GM23338 (cell line): Measurements from ENCODE around the gene LSM14B. TPM values are rescaled to one million over a fixed set of nuclear protein-coding genes. Genes with fewer than 3 reads are reported as not detected.

Experiments
- ATAC-seq: fragments of 200-7000 bp; cut with Tn5 transposase; 3 replicates; pipeline ENCODE4 v1.9.1; 2020
- DNase-seq: peaks from one replicate; pipeline ENCODE4 v3.0.0-alpha.2; 2015; ENCODE audit warnings: low spot score
- H2AFZ ChIP-seq: fragments of 200-600 bp; sonication (generic); 2 replicates; pipeline ENCODE4 v1.8.0; 2016; ENCODE audit warnings: antibody characterized with exemption, mild to moderate bottlenecking, moderate library complexity
- H3F3A ChIP-seq: fragments of 200-600 bp; sonication (generic); replicated peaks from 2 replicates; pipeline ENCODE4 v1.8.0; 2017; ENCODE audit warnings: antibody characterized with exemption, mixed run types, low read depth
- H3K27ac ChIP-seq: fragments of 200-600 bp; sonication (generic); 2 replicates; pipeline ENCODE4 v1.6.1; 2016; ENCODE audit warnings: low read depth
- H3K27me3 ChIP-seq: fragments of 200-600 bp; sonication (generic); 2 replicates; pipeline ENCODE4 v1.8.0; 2016; ENCODE audit warnings: mild to moderate bottlenecking, mixed run types, moderate library complexity; ENCODE audit not compliant: insufficient read depth
- H3K36me3 ChIP-seq: fragments of 200-600 bp; sonication (generic); 2 replicates; pipeline ENCODE4 v1.8.0; 2016; ENCODE audit warnings: mild to moderate bottlenecking; ENCODE audit not compliant: insufficient read depth
- H3K4me1 ChIP-seq: fragments of 200-600 bp; sonication (generic); 2 replicates; pipeline ENCODE4 v1.8.0; 2016; ENCODE audit warnings: mild to moderate bottlenecking, moderate library complexity; ENCODE audit not compliant: insufficient read depth
- H3K4me2 ChIP-seq: fragments of 200-600 bp; sonication (generic); 2 replicates; pipeline ENCODE4 v1.7.1; 2017; ENCODE audit warnings: mixed run types
- H3K4me3 ChIP-seq: fragments of 200-600 bp; sonication (generic); 2 replicates; pipeline ENCODE4 v1.6.1; 2016; ENCODE audit warnings: mixed run types
- H3K79me2 ChIP-seq: fragments of 200-600 bp; sonication (generic); replicated peaks from 2 replicates; pipeline ENCODE4 v1.8.0; 2017; ENCODE audit warnings: mild to moderate bottlenecking; ENCODE audit not compliant: insufficient read depth
- H3K9me2 ChIP-seq: fragments of 200-600 bp; sonication (generic); 2 replicates; pipeline ENCODE4 v1.8.0; 2017; ENCODE audit not compliant: insufficient read depth
- H4K20me1 ChIP-seq: fragments of 200-600 bp; sonication (generic); replicated peaks from 2 replicates; pipeline ENCODE4 v1.8.0; 2017; ENCODE audit warnings: mild to moderate bottlenecking; ENCODE audit not compliant: insufficient read depth
- H3K27ac Mint-ChIP-seq: 2 replicates; pipeline ENCODE4 v1.8.0; 2020; ENCODE audit warnings: inconsistent platforms, mild to moderate bottlenecking, moderate library complexity, mixed read lengths
- H3K27me3 Mint-ChIP-seq: 3 replicates; pipeline ENCODE4 v1.8.0; 2022; ENCODE audit warnings: low read depth, mild to moderate bottlenecking, moderate library complexity, mixed read lengths, inconsistent platforms; ENCODE audit not compliant: insufficient read depth, poor library complexity
- H3K36me3 Mint-ChIP-seq: 3 replicates; pipeline ENCODE4 v1.8.0; 2021; ENCODE audit warnings: low read depth, mild to moderate bottlenecking, inconsistent platforms, moderate library complexity, mixed read lengths
- H3K4me1 Mint-ChIP-seq: 3 replicates; pipeline ENCODE4 v1.8.0; 2020; ENCODE audit warnings: mild to moderate bottlenecking, inconsistent platforms, mixed read lengths
- H3K4me3 Mint-ChIP-seq: 3 replicates; pipeline ENCODE4 v1.8.0; 2021; ENCODE audit warnings: moderate library complexity, mild to moderate bottlenecking, inconsistent platforms, mixed read lengths
- H3K9me3 Mint-ChIP-seq: 3 replicates; pipeline ENCODE4 v1.8.0; 2020; ENCODE audit warnings: moderate library complexity, mild to moderate bottlenecking, inconsistent platforms, mixed read lengths
- STAT1 ChIP-seq: IDR thresholded peaks from one replicate; pipeline ENCODE4 v1.6.1; 2016; ENCODE audit warnings: antibody characterized with exemption; ENCODE audit not compliant: unreplicated experiment
- ZNF114 ChIP-seq: fragments of 250-450 bp; sonication (Bioruptor Pico); IDR thresholded peaks from 2 replicates; pipeline ENCODE4 v1.5.0; 2020; ENCODE audit warnings: mild to moderate bottlenecking, moderate library complexity
- polyA plus RNA-seq: library from polyadenylated mRNA; unstranded; fragments of >200 nt; fragmentation: Nextera tagmentation; extraction: Ambion mirVana; gene quantifications from 2 replicates; pipeline ENCODE4 v1.2.1, GENCODE V29; 2016
- total RNA-seq: library from RNA; depleted of rRNA; stranded (reverse); fragments of >200 nt; shearing (Covaris generic); gene quantifications from 2 replicates; pipeline ENCODE4 v1.2.3, GENCODE V29; 2014
- TF ChIP-seq, protein P1 (sequence below), 2 experiments: fragments of 200-600 bp in 1 of 2; sonication (generic) in 1 of 2; conservative IDR thresholded peaks; 2 replicates each; pipeline versions ENCODE4 v1.5.1 to v1.6.1; 2016 to 2017; ENCODE audit warnings: antibody characterized with exemption in 2 of 2, low read depth in 2 of 2, mild to moderate bottlenecking in 2 of 2, moderate library complexity in 1 of 2
- TF ChIP-seq, protein P2 (sequence below): IDR thresholded peaks from 2 replicates; pipeline ENCODE4 v1.6.1; 2016; ENCODE audit warnings: antibody characterized with exemption
- TF ChIP-seq, protein P3 (sequence below): IDR thresholded peaks from one replicate; pipeline ENCODE4 v1.6.1; 2018; ENCODE audit warnings: antibody characterized with exemption; ENCODE audit not compliant: unreplicated experiment
- TF ChIP-seq, protein P4 (sequence below): fragments of 250-450 bp; sonication (Bioruptor Pico); IDR thresholded peaks from 2 replicates; pipeline ENCODE4 v1.5.0; 2020; ENCODE audit warnings: mild to moderate bottlenecking, moderate library complexity

LSM14B gene
- total and polyA plus RNA-seq, 2 experiments from 2014 or later: 9.6 to 55.7 TPM

DNA sequence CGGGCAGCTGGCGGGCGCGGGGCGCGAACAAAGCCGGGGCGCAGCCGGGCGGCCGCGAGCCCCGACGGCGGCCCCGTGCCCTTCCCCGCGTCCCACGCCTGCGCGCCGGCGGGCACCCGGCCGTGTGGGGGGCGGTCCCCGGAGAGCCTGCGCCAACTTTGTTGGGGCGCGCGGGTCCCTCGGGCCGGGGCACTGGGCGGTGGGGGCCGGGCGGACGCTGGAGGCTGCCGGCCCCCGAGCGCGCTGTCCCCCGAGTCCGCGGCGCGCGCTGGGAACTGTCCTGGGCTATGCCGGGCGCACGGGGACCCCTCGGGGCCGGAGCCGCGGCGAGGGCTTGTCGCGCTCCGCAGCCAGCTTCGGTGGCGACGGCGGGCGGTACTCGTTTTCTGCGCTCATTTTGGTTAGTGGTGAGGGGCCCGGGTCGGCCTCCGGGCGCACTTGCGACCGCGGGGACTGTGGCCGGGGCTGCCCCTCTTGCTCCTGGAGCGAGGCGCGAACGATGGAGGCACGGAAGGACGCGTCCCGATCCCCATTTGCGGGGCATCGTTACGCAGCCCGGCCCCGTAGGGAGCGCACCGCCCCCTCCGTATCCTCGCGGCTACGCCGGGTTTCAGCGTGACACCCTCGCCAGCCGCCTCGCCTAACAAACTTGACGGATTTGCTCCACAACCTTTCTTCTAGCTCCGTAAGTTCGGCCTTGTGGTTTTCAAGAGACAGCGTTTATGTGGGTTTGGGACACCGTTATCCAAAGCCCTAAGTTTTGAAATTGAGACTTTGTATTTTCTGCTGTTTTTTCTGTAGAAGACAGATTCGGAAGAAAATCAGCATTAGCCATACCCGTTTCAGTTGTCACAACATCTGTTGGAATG is 21.9 kb downstream of the LSM14B start (continued):
- TF ChIP-seq, protein P1, sequence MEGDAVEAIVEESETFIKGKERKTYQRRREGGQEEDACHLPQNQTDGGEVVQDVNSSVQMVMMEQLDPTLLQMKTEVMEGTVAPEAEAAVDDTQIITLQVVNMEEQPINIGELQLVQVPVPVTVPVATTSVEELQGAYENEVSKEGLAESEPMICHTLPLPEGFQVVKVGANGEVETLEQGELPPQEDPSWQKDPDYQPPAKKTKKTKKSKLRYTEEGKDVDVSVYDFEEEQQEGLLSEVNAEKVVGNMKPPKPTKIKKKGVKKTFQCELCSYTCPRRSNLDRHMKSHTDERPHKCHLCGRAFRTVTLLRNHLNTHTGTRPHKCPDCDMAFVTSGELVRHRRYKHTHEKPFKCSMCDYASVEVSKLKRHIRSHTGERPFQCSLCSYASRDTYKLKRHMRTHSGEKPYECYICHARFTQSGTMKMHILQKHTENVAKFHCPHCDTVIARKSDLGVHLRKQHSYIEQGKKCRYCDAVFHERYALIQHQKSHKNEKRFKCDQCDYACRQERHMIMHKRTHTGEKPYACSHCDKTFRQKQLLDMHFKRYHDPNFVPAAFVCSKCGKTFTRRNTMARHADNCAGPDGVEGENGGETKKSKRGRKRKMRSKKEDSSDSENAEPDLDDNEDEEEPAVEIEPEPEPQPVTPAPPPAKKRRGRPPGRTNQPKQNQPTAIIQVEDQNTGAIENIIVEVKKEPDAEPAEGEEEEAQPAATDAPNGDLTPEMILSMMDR (conservative IDR thresholded peaks at IDR 0.05; ENCODE audit: low read depth in 2 of 2): no peak
- TF ChIP-seq, protein P2, sequence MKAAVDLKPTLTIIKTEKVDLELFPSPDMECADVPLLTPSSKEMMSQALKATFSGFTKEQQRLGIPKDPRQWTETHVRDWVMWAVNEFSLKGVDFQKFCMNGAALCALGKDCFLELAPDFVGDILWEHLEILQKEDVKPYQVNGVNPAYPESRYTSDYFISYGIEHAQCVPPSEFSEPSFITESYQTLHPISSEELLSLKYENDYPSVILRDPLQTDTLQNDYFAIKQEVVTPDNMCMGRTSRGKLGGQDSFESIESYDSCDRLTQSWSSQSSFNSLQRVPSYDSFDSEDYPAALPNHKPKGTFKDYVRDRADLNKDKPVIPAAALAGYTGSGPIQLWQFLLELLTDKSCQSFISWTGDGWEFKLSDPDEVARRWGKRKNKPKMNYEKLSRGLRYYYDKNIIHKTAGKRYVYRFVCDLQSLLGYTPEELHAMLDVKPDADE: no peak
- TF ChIP-seq, protein P3, sequence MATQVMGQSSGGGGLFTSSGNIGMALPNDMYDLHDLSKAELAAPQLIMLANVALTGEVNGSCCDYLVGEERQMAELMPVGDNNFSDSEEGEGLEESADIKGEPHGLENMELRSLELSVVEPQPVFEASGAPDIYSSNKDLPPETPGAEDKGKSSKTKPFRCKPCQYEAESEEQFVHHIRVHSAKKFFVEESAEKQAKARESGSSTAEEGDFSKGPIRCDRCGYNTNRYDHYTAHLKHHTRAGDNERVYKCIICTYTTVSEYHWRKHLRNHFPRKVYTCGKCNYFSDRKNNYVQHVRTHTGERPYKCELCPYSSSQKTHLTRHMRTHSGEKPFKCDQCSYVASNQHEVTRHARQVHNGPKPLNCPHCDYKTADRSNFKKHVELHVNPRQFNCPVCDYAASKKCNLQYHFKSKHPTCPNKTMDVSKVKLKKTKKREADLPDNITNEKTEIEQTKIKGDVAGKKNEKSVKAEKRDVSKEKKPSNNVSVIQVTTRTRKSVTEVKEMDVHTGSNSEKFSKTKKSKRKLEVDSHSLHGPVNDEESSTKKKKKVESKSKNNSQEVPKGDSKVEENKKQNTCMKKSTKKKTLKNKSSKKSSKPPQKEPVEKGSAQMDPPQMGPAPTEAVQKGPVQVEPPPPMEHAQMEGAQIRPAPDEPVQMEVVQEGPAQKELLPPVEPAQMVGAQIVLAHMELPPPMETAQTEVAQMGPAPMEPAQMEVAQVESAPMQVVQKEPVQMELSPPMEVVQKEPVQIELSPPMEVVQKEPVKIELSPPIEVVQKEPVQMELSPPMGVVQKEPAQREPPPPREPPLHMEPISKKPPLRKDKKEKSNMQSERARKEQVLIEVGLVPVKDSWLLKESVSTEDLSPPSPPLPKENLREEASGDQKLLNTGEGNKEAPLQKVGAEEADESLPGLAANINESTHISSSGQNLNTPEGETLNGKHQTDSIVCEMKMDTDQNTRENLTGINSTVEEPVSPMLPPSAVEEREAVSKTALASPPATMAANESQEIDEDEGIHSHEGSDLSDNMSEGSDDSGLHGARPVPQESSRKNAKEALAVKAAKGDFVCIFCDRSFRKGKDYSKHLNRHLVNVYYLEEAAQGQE: no peak

DNA sequence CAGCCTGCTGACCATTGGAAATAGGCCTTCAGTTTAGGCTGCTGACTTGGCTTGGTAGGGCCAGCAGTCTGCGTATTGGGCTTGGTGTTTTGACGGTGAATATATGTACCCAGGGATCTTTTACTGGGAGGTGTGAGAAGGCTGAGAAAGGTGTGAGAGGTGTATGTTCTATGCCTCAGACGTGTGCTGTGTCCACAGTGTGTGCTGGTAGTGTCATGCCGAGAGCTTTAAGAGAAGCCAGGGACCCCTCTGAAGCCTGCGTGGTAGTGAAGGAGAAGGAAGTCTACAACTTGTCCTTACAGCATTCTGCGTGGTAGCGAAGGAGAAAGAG is 23.4 kb downstream of the LSM14B start:
- Mint-ChIP-seq H3K27me3 (peaks cover 28% of the 10 kb centered on the region), H3K9me3 (no peaks in the 10 kb centered on the region; the same call in 2 of the 3 replicates), H3K4me3 (peak overlapping the region; percentile 84), H3K27ac (no peak overlapping the region), H3K4me1 (peaks cover 49% of the 10 kb centered on the region), H3K36me3 (peaks cover 39% of the 10 kb centered on the region)
- DNase-seq (no peak), ATAC-seq (no peak)
- Histone ChIP-seq H4K20me1 (peaks cover 43% of the 10 kb centered on the region), H3K79me2 (peaks cover 84% of the 10 kb centered on the region), H3K4me3 (peak overlapping the region; percentile 83; the same call in 1 of the 2 replicates), H3K9me2 (no peaks in the 10 kb centered on the region), H3K27ac (no peak overlapping the region), H3F3A (peaks cover 6% of the 10 kb centered on the region), H3K4me2 (0 out of 2 replicates have a peak overlapping the region, but pooled peaks have one; percentile 98), H3K27me3 (no peaks in the 10 kb centered on the region), H3K36me3 (peaks cover 2% of the 10 kb centered on the region), H2AFZ (no peak overlapping the region), H3K4me1 (peaks cover 13% of the 10 kb centered on the region)
- TF ChIP-seq, protein P1 (conservative IDR thresholded peaks at IDR 0.05; ENCODE audit: low read depth in 2 of 2): no peak
- TF ChIP-seq, protein P2: no peak
- TF ChIP-seq ZNF114 (CRISPR knock-in tag) (no peak), STAT1 (no peak)
- TF ChIP-seq, protein P4, sequence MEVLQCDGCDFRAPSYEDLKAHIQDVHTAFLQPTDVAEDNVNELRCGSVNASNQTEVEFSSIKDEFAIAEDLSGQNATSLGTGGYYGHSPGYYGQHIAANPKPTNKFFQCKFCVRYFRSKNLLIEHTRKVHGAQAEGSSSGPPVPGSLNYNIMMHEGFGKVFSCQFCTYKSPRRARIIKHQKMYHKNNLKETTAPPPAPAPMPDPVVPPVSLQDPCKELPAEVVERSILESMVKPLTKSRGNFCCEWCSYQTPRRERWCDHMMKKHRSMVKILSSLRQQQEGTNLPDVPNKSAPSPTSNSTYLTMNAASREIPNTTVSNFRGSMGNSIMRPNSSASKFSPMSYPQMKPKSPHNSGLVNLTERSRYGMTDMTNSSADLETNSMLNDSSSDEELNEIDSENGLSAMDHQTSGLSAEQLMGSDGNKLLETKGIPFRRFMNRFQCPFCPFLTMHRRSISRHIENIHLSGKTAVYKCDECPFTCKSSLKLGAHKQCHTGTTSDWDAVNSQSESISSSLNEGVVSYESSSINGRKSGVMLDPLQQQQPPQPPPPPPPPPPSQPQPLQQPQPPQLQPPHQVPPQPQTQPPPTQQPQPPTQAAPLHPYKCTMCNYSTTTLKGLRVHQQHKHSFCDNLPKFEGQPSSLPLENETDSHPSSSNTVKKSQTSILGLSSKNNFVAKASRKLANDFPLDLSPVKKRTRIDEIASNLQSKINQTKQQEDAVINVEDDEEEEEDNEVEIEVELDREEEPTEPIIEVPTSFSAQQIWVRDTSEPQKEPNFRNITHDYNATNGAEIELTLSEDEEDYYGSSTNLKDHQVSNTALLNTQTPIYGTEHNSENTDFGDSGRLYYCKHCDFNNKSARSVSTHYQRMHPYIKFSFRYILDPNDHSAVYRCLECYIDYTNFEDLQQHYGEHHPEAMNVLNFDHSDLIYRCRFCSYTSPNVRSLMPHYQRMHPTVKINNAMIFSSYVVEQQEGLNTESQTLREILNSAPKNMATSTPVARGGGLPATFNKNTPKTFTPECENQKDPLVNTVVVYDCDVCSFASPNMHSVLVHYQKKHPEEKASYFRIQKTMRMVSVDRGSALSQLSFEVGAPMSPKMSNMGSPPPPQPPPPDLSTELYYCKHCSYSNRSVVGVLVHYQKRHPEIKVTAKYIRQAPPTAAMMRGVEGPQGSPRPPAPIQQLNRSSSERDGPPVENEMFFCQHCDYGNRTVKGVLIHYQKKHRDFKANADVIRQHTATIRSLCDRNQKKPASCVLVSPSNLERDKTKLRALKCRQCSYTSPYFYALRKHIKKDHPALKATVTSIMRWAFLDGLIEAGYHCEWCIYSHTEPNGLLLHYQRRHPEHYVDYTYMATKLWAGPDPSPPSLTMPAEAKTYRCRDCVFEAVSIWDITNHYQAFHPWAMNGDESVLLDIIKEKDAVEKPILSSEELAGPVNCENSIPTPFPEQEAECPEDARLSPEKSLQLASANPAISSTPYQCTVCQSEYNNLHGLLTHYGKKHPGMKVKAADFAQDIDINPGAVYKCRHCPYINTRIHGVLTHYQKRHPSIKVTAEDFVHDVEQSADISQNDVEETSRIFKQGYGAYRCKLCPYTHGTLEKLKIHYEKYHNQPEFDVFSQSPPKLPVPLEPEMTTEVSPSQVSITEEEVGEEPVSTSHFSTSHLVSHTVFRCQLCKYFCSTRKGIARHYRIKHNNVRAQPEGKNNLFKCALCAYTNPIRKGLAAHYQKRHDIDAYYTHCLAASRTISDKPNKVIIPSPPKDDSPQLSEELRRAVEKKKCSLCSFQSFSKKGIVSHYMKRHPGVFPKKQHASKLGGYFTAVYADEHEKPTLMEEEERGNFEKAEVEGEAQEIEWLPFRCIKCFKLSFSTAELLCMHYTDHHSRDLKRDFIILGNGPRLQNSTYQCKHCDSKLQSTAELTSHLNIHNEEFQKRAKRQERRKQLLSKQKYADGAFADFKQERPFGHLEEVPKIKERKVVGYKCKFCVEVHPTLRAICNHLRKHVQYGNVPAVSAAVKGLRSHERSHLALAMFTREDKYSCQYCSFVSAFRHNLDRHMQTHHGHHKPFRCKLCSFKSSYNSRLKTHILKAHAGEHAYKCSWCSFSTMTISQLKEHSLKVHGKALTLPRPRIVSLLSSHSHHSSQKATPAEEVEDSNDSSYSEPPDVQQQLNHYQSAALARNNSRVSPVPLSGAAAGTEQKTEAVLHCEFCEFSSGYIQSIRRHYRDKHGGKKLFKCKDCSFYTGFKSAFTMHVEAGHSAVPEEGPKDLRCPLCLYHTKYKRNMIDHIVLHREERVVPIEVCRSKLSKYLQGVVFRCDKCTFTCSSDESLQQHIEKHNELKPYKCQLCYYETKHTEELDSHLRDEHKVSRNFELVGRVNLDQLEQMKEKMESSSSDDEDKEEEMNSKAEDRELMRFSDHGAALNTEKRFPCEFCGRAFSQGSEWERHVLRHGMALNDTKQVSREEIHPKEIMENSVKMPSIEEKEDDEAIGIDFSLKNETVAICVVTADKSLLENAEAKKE (CRISPR knock-in tag): no peak
